HUES48 (cell line): ENCODE measurements around the gene SLC24A3.

Experiments used
- H3K27ac ChIP-seq: one replicate; pipeline ENCODE4 v1.7.0; 2013; ENCODE audit warnings: low read depth, low read length, inconsistent platforms
- H3K27me3 ChIP-seq: 2 replicates; pipeline ENCODE4 v1.6.1; 2013; ENCODE audit warnings: mild to moderate bottlenecking, low read length; ENCODE audit not compliant: control insufficient read depth, insufficient read depth
- H3K36me3 ChIP-seq: 2 replicates; pipeline ENCODE4 v1.6.1; 2013; ENCODE audit warnings: low read length; ENCODE audit not compliant: control insufficient read depth, insufficient read depth
- H3K4me1 ChIP-seq: 2 replicates; pipeline ENCODE4 v1.6.1; 2013; ENCODE audit warnings: mild to moderate bottlenecking, low read length; ENCODE audit not compliant: control insufficient read depth, insufficient read depth
- H3K4me3 ChIP-seq: 2 replicates; pipeline ENCODE4 v1.5.1; 2013; ENCODE audit warnings: mild to moderate bottlenecking, low read depth, low read length
- H3K9ac ChIP-seq: 2 replicates; pipeline ENCODE4 v1.6.1; 2013; ENCODE audit warnings: mild to moderate bottlenecking, low read depth, low read length, moderate library complexity
- H3K9me3 ChIP-seq: 2 replicates; pipeline ENCODE4 v1.6.1; 2013; ENCODE audit warnings: low read length; ENCODE audit not compliant: control insufficient read depth, insufficient read depth

Gene SLC24A3

GRCh38 chr20:19460386-19460785 is 247.9 kb downstream of the SLC24A3 start:
- Histone ChIP-seq H3K36me3 (no peaks in the 10 kb centered on the region), H3K9ac (no peak overlapping the region), H3K9me3 (no peaks in the 10 kb centered on the region), H3K4me1 (no peaks in the 10 kb centered on the region), H3K27me3 (no peaks in the 10 kb centered on the region), H3K27ac (no peak overlapping the region), H3K4me3 (no peak overlapping the region)

GRCh38 chr20:19462491-19462890 is 250.0 kb downstream of the SLC24A3 start:
- Histone ChIP-seq H3K4me1 (no peaks in the 10 kb centered on the region), H3K27ac (no peak overlapping the region), H3K36me3 (no peaks in the 10 kb centered on the region), H3K9me3 (no peaks in the 10 kb centered on the region), H3K4me3 (no peak overlapping the region), H3K9ac (no peak overlapping the region), H3K27me3 (no peaks in the 10 kb centered on the region)

- no peaks in the 10 kb centered on the region for H3K9me3 ChIP-seq
- no peaks in the 10 kb centered on the region for H3K36me3 ChIP-seq
- H3K27me3 ChIP-seq, result no peaks in the 10 kb centered on the region
- H3K4me3 ChIP-seq, result no peak overlapping the region
- no peaks in the 10 kb centered on the region for H3K4me1 ChIP-seq
- no peak overlapping the region for H3K9ac ChIP-seq
- no peak overlapping the region for H3K27ac ChIP-seq
Measured at GRCh38 chr20:19463597-19463996, 251.2 kb downstream of the SLC24A3 start.

GRCh38 chr20:19465536-19465935 is 253.1 kb downstream of the SLC24A3 start:
- Histone ChIP-seq H3K9me3 (no peaks in the 10 kb centered on the region), H3K36me3 (no peaks in the 10 kb centered on the region), H3K27me3 (no peaks in the 10 kb centered on the region), H3K27ac (no peak overlapping the region), H3K4me3 (no peak overlapping the region), H3K9ac (no peak overlapping the region), H3K4me1 (no peaks in the 10 kb centered on the region)

GRCh38 chr20:19466206-19466928 is 253.9 kb downstream of the SLC24A3 start:
- no peak overlapping the region for H3K9ac ChIP-seq
- H3K27ac ChIP-seq, result no peak overlapping the region
- no peaks in the 10 kb centered on the region for H3K9me3 ChIP-seq
- H3K36me3 ChIP-seq, result no peaks in the 10 kb centered on the region
- H3K4me3 ChIP-seq, result no peak overlapping the region
- no peaks in the 10 kb centered on the region for H3K27me3 ChIP-seq
- no peaks in the 10 kb centered on the region for H3K4me1 ChIP-seq

- Histone ChIP-seq H3K4me1 (no peaks in the 10 kb centered on the region), H3K27me3 (no peaks in the 10 kb centered on the region), H3K9me3 (no peaks in the 10 kb centered on the region), H3K36me3 (no peaks in the 10 kb centered on the region), H3K27ac (no peak overlapping the region), H3K4me3 (no peak overlapping the region), H3K9ac (no peak overlapping the region)
Measured at GRCh38 chr20:19473216-19473921, 260.9 kb downstream of the SLC24A3 start.

- no peaks in the 10 kb centered on the region for H3K4me1 ChIP-seq
- H3K9ac ChIP-seq, result no peak overlapping the region
- no peaks in the 10 kb centered on the region for H3K27me3 ChIP-seq
- H3K36me3 ChIP-seq, result no peaks in the 10 kb centered on the region
- H3K4me3 ChIP-seq, result no peak overlapping the region
- no peak overlapping the region for H3K27ac ChIP-seq
- no peaks in the 10 kb centered on the region for H3K9me3 ChIP-seq
Measured at GRCh38 chr20:19473922-19474286, 261.5 kb downstream of the SLC24A3 start.

GRCh38 chr20:19478320-19478895 is 266.0 kb downstream of the SLC24A3 start:
- Histone ChIP-seq H3K27me3 (no peaks in the 10 kb centered on the region), H3K4me3 (no peak overlapping the region), H3K27ac (no peak overlapping the region), H3K9me3 (no peaks in the 10 kb centered on the region), H3K4me1 (no peaks in the 10 kb centered on the region), H3K9ac (no peak overlapping the region), H3K36me3 (no peaks in the 10 kb centered on the region)

GRCh38 chr20:19482726-19483125 is 270.3 kb downstream of the SLC24A3 start:
- no peaks in the 10 kb centered on the region for H3K27me3 ChIP-seq

GRCh38 chr20:19483309-19483708 is 270.9 kb downstream of the SLC24A3 start:
- no peaks in the 10 kb centered on the region for H3K36me3 ChIP-seq
- no peak overlapping the region for H3K27ac ChIP-seq
- H3K4me1 ChIP-seq, result no peaks in the 10 kb centered on the region
- H3K4me3 ChIP-seq, result no peak overlapping the region
- no peaks in the 10 kb centered on the region for H3K9me3 ChIP-seq
- no peaks in the 10 kb centered on the region for H3K27me3 ChIP-seq
- H3K9ac ChIP-seq, result no peak overlapping the region

More at GRCh38 chr20:19482726-19483125, 270.3 kb downstream of the SLC24A3 start:
- no peaks in the 10 kb centered on the region for H3K36me3 ChIP-seq
- no peaks in the 10 kb centered on the region for H3K4me1 ChIP-seq
- no peak overlapping the region for H3K4me3 ChIP-seq
- no peaks in the 10 kb centered on the region for H3K9me3 ChIP-seq
- no peak overlapping the region for H3K9ac ChIP-seq
- no peak overlapping the region for H3K27ac ChIP-seq

GRCh38 chr20:19486446-19486845 is 274.0 kb downstream of the SLC24A3 start:
- Histone ChIP-seq H3K9ac (no peak overlapping the region), H3K36me3 (no peaks in the 10 kb centered on the region), H3K4me3 (no peak overlapping the region), H3K27ac (no peak overlapping the region), H3K9me3 (no peaks in the 10 kb centered on the region), H3K4me1 (no peaks in the 10 kb centered on the region), H3K27me3 (no peaks in the 10 kb centered on the region)
